SJSA1 (cell line): Measurements from ENCODE around the gene MSRB1. TPM values are rescaled to one million over a fixed set of nuclear protein-coding genes. Genes with fewer than 3 reads are reported as not detected.
"Not testable (repeated sequence)": the region's sequence is repeated elsewhere in the genome, so short reads cannot be mapped to it uniquely, and the experiment has no call there.

Experiments
- DNase-seq, 2 experiments: peaks; one replicate each; pipeline ENCODE4 v3.0.0-alpha.2; 2015 to 2020; ENCODE audit warnings: low spot score in 2 of 2, low read depth in 1 of 2
- H3K27ac ChIP-seq: fragments of 250-450 bp; sonication (Bioruptor Pico); 2 replicates; pipeline ENCODE4 v1.5.1; 2020; ENCODE audit warnings: mild to moderate bottlenecking, moderate library complexity
- H3K27me3 ChIP-seq: fragments of 250-450 bp; sonication (Bioruptor Pico); replicated peaks from 2 replicates; pipeline ENCODE4 v1.5.1; 2020; ENCODE audit warnings: mild to moderate bottlenecking, moderate library complexity
- H3K36me3 ChIP-seq: fragments of 250-450 bp; sonication (Bioruptor Pico); 2 replicates; pipeline ENCODE4 v1.5.1; 2020; ENCODE audit warnings: mild to moderate bottlenecking
- H3K4me1 ChIP-seq: fragments of 250-450 bp; sonication (Bioruptor Pico); replicated peaks from 2 replicates; pipeline ENCODE4 v1.6.1; 2021; ENCODE audit warnings: mild to moderate bottlenecking
- H3K4me3 ChIP-seq: fragments of 250-450 bp; sonication (Bioruptor Pico); 2 replicates; pipeline ENCODE4 v1.5.1; 2020; ENCODE audit warnings: mild to moderate bottlenecking
- H3K9me3 ChIP-seq: fragments of 250-450 bp; sonication (Bioruptor Pico); replicated peaks from 2 replicates; pipeline ENCODE4 v1.5.1; 2020; ENCODE audit warnings: mild to moderate bottlenecking
- total RNA-seq: library from RNA; depleted of rRNA; stranded (reverse); fragments of >200 nt; shearing (Covaris generic); gene quantifications from 2 replicates; pipeline ENCODE4 v1.2.3, GENCODE V29; 2014

MSRB1 gene
- total RNA-seq, 1 experiment from 2014 or later, result 21.3 TPM

GRCh38 chr16:1973461-1974156, 30.6 kb upstream of the MSRB1 start:
- Histone ChIP-seq H3K9me3 (no peaks in the 10 kb centered on the region), H3K27me3 (no peaks in the 10 kb centered on the region), H3K36me3 (peaks cover 51% of the 10 kb centered on the region), H3K27ac (no peak overlapping the region), H3K4me1 (peaks cover 16% of the 10 kb centered on the region), H3K4me3 (no peak overlapping the region)
- no peak for DNase-seq

- Histone ChIP-seq H3K4me1 (peaks cover 16% of the 10 kb centered on the region), H3K27me3 (no peaks in the 10 kb centered on the region), H3K36me3 (peaks cover 40% of the 10 kb centered on the region), H3K4me3 (peak overlapping the region; percentile 84), H3K9me3 (no peaks in the 10 kb centered on the region), H3K27ac (no peak overlapping the region)
- no peak for DNase-seq
These were observed 29.5 kb upstream of the MSRB1 start for GRCh38 chr16:1972490-1972877.

GRCh38 chr16:1971796-1972489, 28.9 kb upstream of the MSRB1 start, which contains the start of gene TBL3:
Gene TBL3 (plus strand): TSS chr16:1972053. CDS start chr16:1972165, 112 bp downstream.
- DNase-seq, result peak; percentile 96 to 97
- Histone ChIP-seq H3K27ac (peak within 1 kb of the TSS; percentile 80), H3K36me3 (peaks cover 39% of the 10 kb centered on the region), H3K9me3 (no peaks in the 10 kb centered on the region), H3K4me1 (peaks cover 16% of the 10 kb centered on the region), H3K4me3 (peak within 1 kb of the TSS; percentile 84), H3K27me3 (no peaks in the 10 kb centered on the region)

GRCh38 chr16:1968146-1968953, 25.4 kb upstream of the MSRB1 start:
- H3K9me3 ChIP-seq, result no peaks in the 10 kb centered on the region
- H3K36me3 ChIP-seq, result peaks cover 42% of the 10 kb centered on the region
- H3K27ac ChIP-seq, result no peak overlapping the region
- no peak for DNase-seq
- no peaks in the 10 kb centered on the region for H3K27me3 ChIP-seq
- no peak overlapping the region for H3K4me3 ChIP-seq
- H3K4me1 ChIP-seq, result peaks cover 27% of the 10 kb centered on the region

GRCh38 chr16:1966460-1966859, 23.5 kb upstream of the MSRB1 start, which contains the start of gene RNF151:
Gene RNF151 (plus strand): TSS chr16:1966856. CDS start chr16:1966882, 26 bp downstream.
- no peaks in the 10 kb centered on the region for H3K27me3 ChIP-seq
- H3K36me3 ChIP-seq, result peaks cover 53% of the 10 kb centered on the region
- peak within 1 kb of the TSS; percentile 88 for H3K4me3 ChIP-seq
- H3K9me3 ChIP-seq, result no peaks in the 10 kb centered on the region
- H3K27ac ChIP-seq, result no peak within 1 kb of the TSS
- DNase-seq, result no peak
- H3K4me1 ChIP-seq, result peaks cover 30% of the 10 kb centered on the region

GRCh38 chr16:1965396-1966001, 22.5 kb upstream of the MSRB1 start:
- no peak for DNase-seq
- H3K4me1 ChIP-seq, result peaks cover 30% of the 10 kb centered on the region

GRCh38 chr16:1964506-1965395, 21.8 kb upstream of the MSRB1 start, which contains the start of gene RPS2:
Gene RPS2 (minus strand): TSS chr16:1964826. CDS start chr16:1964625, 201 bp downstream.
- peak; percentile 94 to 99 for DNase-seq
- Histone ChIP-seq H3K27ac (peak within 1 kb of the TSS; percentile 85), H3K9me3 (no peaks in the 10 kb centered on the region), H3K4me3 (peak within 1 kb of the TSS; percentile 88), H3K27me3 (no peaks in the 10 kb centered on the region), H3K4me1 (peaks cover 33% of the 10 kb centered on the region), H3K36me3 (peaks cover 65% of the 10 kb centered on the region)

More at GRCh38 chr16:1965396-1966001, 22.5 kb upstream of the MSRB1 start:
- peak overlapping the region; percentile 88 for H3K4me3 ChIP-seq
- H3K9me3 ChIP-seq, result no peaks in the 10 kb centered on the region
- no peaks in the 10 kb centered on the region for H3K27me3 ChIP-seq
- H3K36me3 ChIP-seq, result peaks cover 62% of the 10 kb centered on the region
- H3K27ac ChIP-seq, result peak overlapping the region; percentile 85

GRCh38 chr16:1963806-1964505, 21.0 kb upstream of the MSRB1 start:
- H3K27me3 ChIP-seq, result no peaks in the 10 kb centered on the region
- H3K36me3 ChIP-seq, result peaks cover 69% of the 10 kb centered on the region
- DNase-seq, result peak in 1 of 2 experiments; percentile 40
- peaks cover 36% of the 10 kb centered on the region for H3K4me1 ChIP-seq
- H3K27ac ChIP-seq, result peak overlapping the region; percentile 85
- peak overlapping the region; percentile 88 for H3K4me3 ChIP-seq
- H3K9me3 ChIP-seq, result no peaks in the 10 kb centered on the region

GRCh38 chr16:1962161-1963153, 19.5 kb upstream of the MSRB1 start:
- DNase-seq, H3K9me3 ChIP-seq, H3K27me3 ChIP-seq, H3K27ac ChIP-seq: not testable (repeated sequence)
- peak overlapping the region; percentile 88; the same call in 1 of the 2 replicates for H3K4me3 ChIP-seq
- peaks cover 69% of the 10 kb centered on the region for H3K36me3 ChIP-seq
- H3K4me1 ChIP-seq, result peaks cover 39% of the 10 kb centered on the region

GRCh38 chr16:1961651-1962067, 18.7 kb upstream of the MSRB1 start:
- H3K9me3 ChIP-seq, result no peaks in the 10 kb centered on the region
- H3K4me1 ChIP-seq, result peaks cover 39% of the 10 kb centered on the region
- H3K27me3 ChIP-seq, result no peaks in the 10 kb centered on the region
- H3K27ac ChIP-seq, result no peak overlapping the region
- H3K4me3 ChIP-seq, result no peak overlapping the region
- peaks cover 64% of the 10 kb centered on the region for H3K36me3 ChIP-seq
- no peak for DNase-seq
